ENCODE data around the gene PPP1R13L.

The PPP1R13L gene

GRCh38 chr19:45391871-45392665, 12.8 kb downstream of the PPP1R13L start:
- no peak for DNase-seq (ENCODE audit: low read depth)
- H3K4me3 ChIP-seq (ENCODE audit: low read depth, low read length), result peak overlapping the region; percentile 1
- TF ChIP-seq CTCF (IDR thresholded peaks at IDR 0.05; ENCODE audit: insufficient read depth, low read depth, low read length, missing control alignments), result no peak

DNA sequence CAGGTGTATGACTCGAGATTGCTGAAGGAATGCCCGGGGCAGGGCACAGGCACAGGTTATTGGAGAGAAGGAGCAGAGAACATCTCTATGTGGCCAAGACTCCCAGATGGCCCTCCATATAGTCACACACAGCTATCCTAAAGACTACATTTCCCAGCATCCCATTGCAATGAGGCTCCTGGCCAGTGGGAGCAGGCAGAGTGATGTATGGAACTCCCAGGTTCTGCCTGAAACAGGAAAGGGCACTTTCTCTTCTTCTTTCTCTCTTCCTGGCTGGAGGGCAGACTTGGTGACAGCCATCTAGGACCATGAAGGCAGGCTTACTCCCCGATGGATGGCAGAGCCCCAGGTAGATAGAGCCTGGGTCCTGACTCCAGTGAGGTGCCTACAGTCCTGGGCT, 13.5 kb downstream of the PPP1R13L start:
- peak; percentile 63 for DNase-seq (ENCODE audit: low read depth)

DNA sequence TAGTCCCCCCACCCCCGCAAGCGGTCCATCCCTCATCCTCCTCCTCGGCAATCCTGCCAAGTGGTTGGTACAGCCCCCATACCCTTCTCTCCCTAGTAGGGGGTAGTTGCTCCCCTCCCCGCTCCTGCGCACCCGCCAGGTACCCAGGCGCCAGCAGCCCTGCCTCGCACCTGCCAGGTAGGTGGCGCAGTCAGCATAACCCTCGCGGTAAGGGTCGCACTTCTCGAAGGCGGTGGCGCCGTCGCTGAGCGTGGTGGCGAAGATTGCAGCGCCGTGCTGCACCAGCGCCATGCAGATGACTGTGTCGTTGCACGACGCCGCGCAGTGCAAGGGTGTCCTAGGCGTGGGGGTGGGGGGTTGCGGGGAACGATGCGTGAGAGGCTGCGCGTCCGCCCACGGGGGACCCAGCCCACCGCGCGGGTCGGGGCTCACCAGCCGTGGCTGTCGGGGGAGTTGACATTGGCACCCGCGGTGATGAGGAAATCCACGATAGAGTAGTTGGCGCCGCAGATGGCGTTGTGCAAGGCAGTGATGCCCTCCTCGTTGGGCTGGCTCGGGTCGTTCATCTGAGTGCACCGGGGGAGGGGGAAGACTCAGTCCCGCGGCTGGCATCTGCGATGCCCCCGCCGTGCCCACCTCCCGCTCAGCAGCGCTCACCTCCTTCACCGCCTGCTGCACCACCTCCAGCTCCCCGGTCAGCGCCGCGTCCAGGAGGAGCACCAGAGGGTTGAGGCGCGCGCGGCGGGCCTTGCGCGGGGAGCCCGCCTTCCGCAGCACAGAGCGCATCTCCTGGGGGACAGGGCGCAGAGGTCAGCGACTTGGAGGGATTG, 19.3 kb downstream of the PPP1R13L start:
- no peak for DNase-seq (ENCODE audit: low read depth)
- no peak for TF ChIP-seq CTCF (IDR thresholded peaks at IDR 0.05; ENCODE audit: insufficient read depth, low read depth, low read length, missing control alignments)
- H3K4me3 ChIP-seq (ENCODE audit: low read depth, low read length), result no peak overlapping the region

More for the DNA sequence above, 13.5 kb downstream of the PPP1R13L start:
- TF ChIP-seq CTCF (IDR thresholded peaks at IDR 0.05; ENCODE audit: insufficient read depth, low read depth, low read length, missing control alignments), result no peak
- peak overlapping the region; percentile 1 for H3K4me3 ChIP-seq (ENCODE audit: low read depth, low read length)

DNA sequence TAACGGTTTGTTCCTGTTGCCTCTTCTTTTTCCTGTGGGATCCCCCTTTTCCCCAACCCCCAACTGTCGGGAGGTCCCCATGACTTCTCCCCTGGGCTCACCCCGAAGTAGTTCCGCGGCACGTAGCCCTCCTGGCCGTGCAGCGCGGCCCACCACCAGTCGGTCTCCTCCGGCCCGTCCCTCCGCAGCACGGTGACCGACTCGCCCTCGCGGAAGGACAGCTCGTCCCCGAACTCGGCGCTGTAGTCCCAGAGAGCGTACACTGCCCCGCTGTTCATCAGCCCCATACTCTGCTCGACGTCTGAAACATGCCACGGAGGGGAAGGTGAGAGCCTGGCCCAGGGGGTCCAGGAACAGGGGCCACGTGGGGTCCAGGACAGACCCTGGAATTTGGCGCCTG, 22.4 kb downstream of the PPP1R13L start:
- no peak for DNase-seq (ENCODE audit: low read depth)
- no peak for TF ChIP-seq CTCF (IDR thresholded peaks at IDR 0.05; ENCODE audit: insufficient read depth, low read depth, low read length, missing control alignments)
- H3K4me3 ChIP-seq (ENCODE audit: low read depth, low read length), result no peak overlapping the region

GRCh38 chr19:45380107-45380506, 24.8 kb downstream of the PPP1R13L start:
- no peak for TF ChIP-seq CTCF (IDR thresholded peaks at IDR 0.05; ENCODE audit: insufficient read depth, low read depth, low read length, missing control alignments)
- no peak for DNase-seq (ENCODE audit: low read depth)
- H3K4me3 ChIP-seq (ENCODE audit: low read depth, low read length), result no peak overlapping the region

DNA sequence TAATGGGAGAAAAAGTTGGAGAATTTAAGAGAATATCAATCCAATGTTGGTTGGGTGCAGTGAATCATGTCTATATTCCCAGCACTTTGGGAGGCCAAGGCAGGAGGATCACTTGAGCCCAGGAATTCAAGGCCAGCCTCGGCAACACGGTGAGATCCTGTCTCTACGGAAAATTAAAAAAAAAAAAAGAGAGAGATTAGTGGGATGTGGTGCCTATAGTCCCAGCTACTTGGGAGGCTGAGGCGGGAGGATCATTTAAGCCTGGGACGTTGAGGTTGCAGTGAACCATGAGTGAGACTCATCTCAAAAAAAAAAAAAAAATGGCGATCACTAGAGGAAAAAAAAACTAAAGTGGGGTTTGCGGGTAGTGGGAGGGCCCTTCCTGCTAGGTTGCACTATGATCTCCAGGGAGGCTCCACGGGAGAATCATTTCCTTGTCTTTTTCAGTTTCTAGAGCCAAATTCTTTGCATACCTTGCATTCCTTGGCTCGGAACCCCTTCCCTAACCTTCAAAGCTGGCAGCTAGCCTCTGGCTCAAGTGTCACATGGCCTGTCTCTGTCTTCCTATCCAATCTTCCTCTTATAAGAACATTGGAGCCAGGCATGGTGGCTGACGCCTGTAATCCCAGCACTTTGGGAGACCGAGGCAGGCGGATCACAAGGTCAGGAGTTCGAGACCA, 28.7 kb downstream of the PPP1R13L start:
- H3K4me3 ChIP-seq (ENCODE audit: low read depth, low read length), result no peak overlapping the region
- DNase-seq (ENCODE audit: low read depth), result no peak
- no peak for TF ChIP-seq CTCF (IDR thresholded peaks at IDR 0.05; ENCODE audit: insufficient read depth, low read depth, low read length, missing control alignments)

Measured in GM12865 (cell line).